Measurements from ENCODE around the gene GABRR3. TPM values are rescaled to one million over a fixed set of nuclear protein-coding genes. Genes with fewer than 3 reads are reported as not detected.

Gene GABRR3
- total and polyA plus RNA-seq, 2 experiments from 2014 or later = not detected

DNA sequence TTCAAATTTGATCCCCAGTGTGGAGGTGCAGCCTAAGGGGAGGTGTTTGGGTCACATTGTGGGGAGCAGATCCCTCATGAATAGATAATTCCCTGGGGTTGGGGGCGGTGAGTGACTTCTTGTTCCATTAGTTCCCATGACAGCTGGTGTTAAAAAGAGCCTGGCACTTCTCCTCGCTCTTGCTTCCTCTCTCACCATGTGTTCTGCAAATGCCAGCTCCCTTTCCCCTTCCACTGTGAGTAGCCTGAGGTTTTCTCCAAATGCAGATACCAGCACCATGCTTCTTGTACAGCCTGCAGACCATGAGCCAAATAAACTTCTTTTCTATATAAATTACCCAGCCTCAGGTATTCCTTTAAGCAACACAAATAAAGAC lies 86.0 kb downstream of the GABRR3 start:
- TF ChIP-seq EZH2phosphoT487 (IDR thresholded peaks at IDR 0.05; ENCODE audit: low read depth, severe bottlenecking, unreplicated experiment) = no peak
- no peak for TF ChIP-seq CTCF (IDR thresholded peaks at IDR 0.05; ENCODE audit: poor library complexity)
- no peak for TF ChIP-seq EZH2 (IDR thresholded peaks at IDR 0.05; ENCODE audit: borderline replicate concordance)
- no peak overlapping the region for H3K4me3 ChIP-seq
- H3K27me3 ChIP-seq = no peaks in the 10 kb centered on the region
- WGBS (ENCODE audit: low lambda C conversion rate, missing lambda C conversion rate) = 95% methylated on average over 2 of the region's 2 CpGs
- no peak overlapping the region for H3K4me2 ChIP-seq
- no peak overlapping the region for H3K27ac ChIP-seq
- H2AFZ ChIP-seq = no peak overlapping the region
- no peaks in the 10 kb centered on the region for H3K9me3 ChIP-seq (ENCODE audit: low read depth)
- peaks cover 6% of the 10 kb centered on the region for H3K4me1 ChIP-seq (ENCODE audit: insufficient read depth)
- peaks cover 3% of the 10 kb centered on the region for H3K36me3 ChIP-seq (replicated peaks; ENCODE audit: insufficient read depth, low read depth)
- H4K20me1 ChIP-seq (ENCODE audit: insufficient read depth, poor library complexity, severe bottlenecking) = no peaks in the 10 kb centered on the region
- H3K79me2 ChIP-seq = no peaks in the 10 kb centered on the region
- H3K9me2 ChIP-seq (replicated peaks; ENCODE audit: insufficient read depth) = no peaks in the 10 kb centered on the region
- no peak for DNase-seq (ENCODE audit: low spot score)

DNA sequence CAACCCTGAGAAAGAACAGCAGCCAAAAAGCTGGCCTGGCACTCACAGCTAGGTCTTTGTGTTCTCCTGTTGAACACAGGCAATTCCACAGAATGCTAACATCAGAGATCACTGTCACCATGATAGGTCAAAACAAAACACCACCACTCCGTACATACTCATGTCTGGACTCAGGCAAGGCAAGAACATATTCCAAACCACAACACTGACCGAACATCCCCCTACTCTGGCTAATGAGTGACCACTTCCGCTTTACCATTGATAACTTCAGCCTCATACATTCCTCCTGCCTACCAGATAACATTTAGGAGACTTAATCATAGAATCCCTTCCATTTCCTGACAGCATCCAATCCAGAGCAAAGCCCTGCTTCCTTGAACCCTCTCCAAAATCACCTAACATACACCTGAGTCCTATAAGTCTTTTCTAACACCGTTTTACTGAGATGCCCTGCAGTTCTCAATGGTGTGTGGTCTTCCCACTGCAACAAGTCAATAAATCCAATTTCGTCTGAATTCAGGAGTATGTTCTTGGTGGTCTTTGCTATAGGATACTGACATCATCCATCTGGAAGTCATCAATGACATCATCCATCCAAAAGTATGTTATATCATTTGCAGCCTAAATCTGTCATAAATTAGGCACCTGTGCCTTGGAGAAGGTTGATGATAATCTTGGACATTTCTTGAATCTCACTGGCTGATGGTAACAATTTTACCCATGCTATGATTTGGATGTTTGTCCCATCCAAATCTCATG lies 86.6 kb downstream of the GABRR3 start:
- Histone ChIP-seq H4K20me1 (ENCODE audit: insufficient read depth, poor library complexity, severe bottlenecking) (no peaks in the 10 kb centered on the region), H3K27ac (peak overlapping the region; percentile 11), H3K36me3 (replicated peaks; ENCODE audit: insufficient read depth, low read depth) (peaks cover 5% of the 10 kb centered on the region), H3K4me2 (no peak overlapping the region), H3K9me2 (replicated peaks; ENCODE audit: insufficient read depth) (no peaks in the 10 kb centered on the region), H3K4me3 (no peak overlapping the region), H3K79me2 (no peaks in the 10 kb centered on the region), H3K27me3 (no peaks in the 10 kb centered on the region), H3K9me3 (ENCODE audit: low read depth) (no peaks in the 10 kb centered on the region), H3K4me1 (ENCODE audit: insufficient read depth) (peaks cover 6% of the 10 kb centered on the region), H2AFZ (no peak overlapping the region)
- 78% methylated on average over 5 of the region's 5 CpGs for WGBS (ENCODE audit: low lambda C conversion rate, missing lambda C conversion rate)
- no peak for DNase-seq (ENCODE audit: low spot score)
- TF ChIP-seq EZH2 (IDR thresholded peaks at IDR 0.05; ENCODE audit: borderline replicate concordance) = no peak
- TF ChIP-seq EZH2phosphoT487 (IDR thresholded peaks at IDR 0.05; ENCODE audit: low read depth, severe bottlenecking, unreplicated experiment) = no peak
- TF ChIP-seq CTCF (IDR thresholded peaks at IDR 0.05; ENCODE audit: poor library complexity) = no peak

DNA sequence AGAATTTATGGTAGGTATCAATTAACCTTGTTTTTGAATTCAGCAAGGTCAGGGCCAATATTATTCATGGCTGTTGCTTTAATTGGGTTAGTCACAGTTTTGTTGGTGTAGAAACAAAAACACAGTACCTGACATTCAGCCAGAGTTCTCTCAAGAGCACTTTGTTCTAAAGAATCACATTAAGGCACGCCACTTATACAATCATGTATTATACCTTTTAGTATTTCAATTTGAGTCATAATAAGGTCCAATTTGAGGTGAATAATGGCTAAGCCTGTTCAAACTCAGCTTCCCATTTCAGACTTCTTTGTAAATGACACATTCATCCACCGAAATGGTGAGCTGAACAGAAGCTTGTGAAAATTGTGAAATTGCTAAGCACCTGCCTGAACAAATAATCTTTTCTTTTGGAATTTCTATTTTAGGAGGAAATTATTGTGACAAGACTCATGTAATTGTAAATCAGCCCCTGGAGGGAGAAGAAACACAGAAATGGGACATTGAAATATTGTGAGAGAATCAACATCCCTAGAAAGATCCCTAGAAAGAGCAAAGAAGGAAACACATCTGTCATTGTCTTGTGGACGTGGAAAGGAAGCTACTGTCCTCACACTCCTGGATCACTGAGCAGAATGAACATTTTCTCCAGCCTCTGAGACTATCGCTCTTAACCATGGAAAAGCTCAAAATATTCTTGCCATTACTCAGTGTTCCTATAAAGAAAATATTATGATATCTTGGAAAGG lies 92.1 kb downstream of the GABRR3 start:
- Histone ChIP-seq H3K27me3 (no peaks in the 10 kb centered on the region), H3K9me3 (ENCODE audit: low read depth) (no peaks in the 10 kb centered on the region), H3K4me3 (no peak overlapping the region), H3K9me2 (replicated peaks; ENCODE audit: insufficient read depth) (no peaks in the 10 kb centered on the region), H4K20me1 (ENCODE audit: insufficient read depth, poor library complexity, severe bottlenecking) (no peaks in the 10 kb centered on the region), H2AFZ (no peak overlapping the region), H3K4me1 (ENCODE audit: insufficient read depth) (peaks cover 6% of the 10 kb centered on the region), H3K79me2 (no peaks in the 10 kb centered on the region), H3K4me2 (no peak overlapping the region), H3K36me3 (replicated peaks; ENCODE audit: insufficient read depth, low read depth) (peaks cover 5% of the 10 kb centered on the region), H3K27ac (no peak overlapping the region)
- WGBS (ENCODE audit: low lambda C conversion rate, missing lambda C conversion rate) = 94% methylated on average over 4 of the region's 4 CpGs
- TF ChIP-seq EZH2 (IDR thresholded peaks at IDR 0.05; ENCODE audit: borderline replicate concordance) = no peak
- no peak for TF ChIP-seq CTCF (IDR thresholded peaks at IDR 0.05; ENCODE audit: poor library complexity)
- no peak for TF ChIP-seq EZH2phosphoT487 (IDR thresholded peaks at IDR 0.05; ENCODE audit: low read depth, severe bottlenecking, unreplicated experiment)
- no peak for DNase-seq (ENCODE audit: low spot score)
